Activated T-cell treated with anti-CD3 and anti-CD28 coated beads, Interleukin-2, amount 50 U/mL, for 48 hours (primary cell): ENCODE data around the gene PRKG1.
"Not testable (repeated sequence)": the region's sequence is repeated elsewhere in the genome, so short reads cannot be mapped to it uniquely, and the experiment has no call there.

ENCODE experiments used
- DNase-seq, 2 experiments: peaks; one replicate each; pipeline ENCODE4 v3.0.0-alpha.2; 2020

Gene PRKG1

GRCh38 chr10:52194716-52195115 is 1120.4 kb downstream of the PRKG1 start:
- no peak for DNase-seq

DNA sequence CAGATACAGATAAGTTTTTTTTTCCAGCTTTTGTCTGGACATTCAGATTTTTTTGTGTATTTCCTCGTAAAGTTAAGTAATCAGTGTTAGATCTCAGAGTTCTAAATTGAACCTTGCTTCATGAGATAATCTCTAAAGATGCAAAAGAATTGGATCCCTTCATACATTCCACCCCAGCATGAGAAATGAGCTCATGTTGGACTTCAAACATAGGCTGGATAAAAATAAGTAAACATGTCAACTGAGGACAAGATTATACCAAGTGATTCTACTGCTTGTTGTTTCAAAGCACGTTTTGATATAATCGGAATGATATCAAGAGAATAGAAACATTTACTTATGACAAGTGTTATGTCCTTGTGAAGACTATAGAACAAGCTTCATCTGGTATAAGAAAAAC is 1122.8 kb downstream of the PRKG1 start:
- no peak for DNase-seq

DNA sequence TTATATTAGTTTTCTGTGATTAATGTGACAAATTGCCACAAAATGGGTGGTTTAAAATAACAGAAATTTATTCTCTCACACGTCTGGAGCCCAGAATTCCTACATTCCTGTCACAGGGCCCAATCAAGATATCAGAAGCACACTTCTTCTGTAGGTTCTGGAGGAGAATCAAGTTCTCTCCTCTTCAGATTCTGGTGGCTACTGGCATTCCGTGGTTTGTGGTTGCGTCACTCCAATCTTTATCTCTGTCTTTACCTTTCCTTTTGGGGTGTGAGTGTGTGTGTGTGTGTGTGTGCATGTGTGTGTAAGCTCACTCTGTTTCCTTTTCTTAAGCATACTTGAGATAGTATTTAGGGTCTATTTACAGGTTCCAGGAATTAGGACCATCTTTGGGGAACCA is 1124.3 kb downstream of the PRKG1 start:
- DNase-seq, result no peak

DNA sequence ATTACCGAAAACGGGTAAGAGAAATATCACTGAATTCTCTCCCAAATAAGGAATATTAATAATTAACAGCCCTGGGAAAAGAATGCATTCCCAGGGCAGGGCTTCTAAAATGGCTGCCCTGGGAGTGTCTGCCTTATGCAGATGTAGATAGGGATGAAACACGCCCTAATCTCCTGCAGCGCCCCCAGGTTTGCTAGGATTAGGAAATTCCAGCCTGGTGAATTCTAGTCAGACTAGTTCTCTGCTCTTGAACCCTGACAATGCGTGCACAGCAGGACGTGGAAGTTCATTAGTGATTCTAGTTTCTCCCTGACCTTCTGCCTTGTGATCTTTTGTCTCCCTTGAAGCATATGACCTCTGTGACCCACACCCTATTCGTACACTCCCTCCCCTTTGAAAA is 1130.6 kb downstream of the PRKG1 start:
- DNase-seq, result not testable (repeated sequence)

DNA sequence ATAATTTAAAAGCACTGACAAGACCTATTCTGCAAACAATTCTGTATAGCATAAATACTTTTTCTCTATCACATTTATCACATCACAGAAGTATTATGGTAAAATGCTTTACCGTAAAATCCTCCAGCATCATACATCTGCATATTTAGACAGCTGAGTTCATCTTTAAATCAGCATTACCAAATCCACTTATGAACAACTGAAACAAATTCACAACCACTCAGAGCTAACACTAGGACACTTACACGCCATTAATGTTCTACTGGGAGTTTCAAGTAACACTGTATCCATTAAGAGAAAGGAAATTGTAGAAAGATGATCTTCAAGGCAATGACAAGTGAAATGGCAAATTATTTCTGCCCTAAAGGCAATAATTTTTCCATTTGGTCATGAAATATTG is 1134.1 kb downstream of the PRKG1 start:
- DNase-seq, result no peak

GRCh38 chr10:52210161-52210560 is 1135.9 kb downstream of the PRKG1 start:
- no peak for DNase-seq

- no peak for DNase-seq
Observed at GRCh38 chr10:52212062-52212461, 1137.8 kb downstream of the PRKG1 start.

GRCh38 chr10:52212802-52213201 is 1138.5 kb downstream of the PRKG1 start:
- no peak for DNase-seq

DNA sequence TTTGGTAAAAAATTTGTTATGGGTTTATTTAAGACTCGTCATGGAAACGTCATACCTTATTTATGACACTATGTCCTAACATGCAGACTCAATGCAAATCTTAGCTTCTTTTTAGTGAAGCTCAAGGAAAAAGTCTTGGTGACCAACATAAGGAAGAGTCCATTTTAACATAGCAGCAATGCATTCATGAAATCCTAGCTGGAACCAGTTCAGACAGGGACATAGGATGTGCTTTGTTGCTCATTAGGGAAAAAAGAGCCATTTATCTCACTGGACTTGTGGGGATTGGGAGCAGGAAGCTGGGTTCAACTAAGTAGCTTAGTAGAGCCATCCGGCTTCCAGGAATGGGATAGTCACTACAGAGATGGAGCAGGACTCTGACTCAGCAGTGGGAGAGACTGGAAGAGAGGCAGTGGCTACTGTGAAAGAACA is 1139.0 kb downstream of the PRKG1 start:
- no peak for DNase-seq

GRCh38 chr10:52215745-52216361 is 1141.6 kb downstream of the PRKG1 start:
- DNase-seq, result peak; percentile 19 to 20

GRCh38 chr10:52216852-52217251 is 1142.6 kb downstream of the PRKG1 start:
- no peak for DNase-seq

GRCh38 chr10:52217531-52217930 is 1143.2 kb downstream of the PRKG1 start:
- no peak for DNase-seq

GRCh38 chr10:52220947-52221346 is 1146.7 kb downstream of the PRKG1 start:
- no peak for DNase-seq

GRCh38 chr10:52221923-52222322 is 1147.6 kb downstream of the PRKG1 start:
- no peak for DNase-seq

- DNase-seq, result no peak
Observed at GRCh38 chr10:52226197-52226847, 1152.0 kb downstream of the PRKG1 start.

DNA sequence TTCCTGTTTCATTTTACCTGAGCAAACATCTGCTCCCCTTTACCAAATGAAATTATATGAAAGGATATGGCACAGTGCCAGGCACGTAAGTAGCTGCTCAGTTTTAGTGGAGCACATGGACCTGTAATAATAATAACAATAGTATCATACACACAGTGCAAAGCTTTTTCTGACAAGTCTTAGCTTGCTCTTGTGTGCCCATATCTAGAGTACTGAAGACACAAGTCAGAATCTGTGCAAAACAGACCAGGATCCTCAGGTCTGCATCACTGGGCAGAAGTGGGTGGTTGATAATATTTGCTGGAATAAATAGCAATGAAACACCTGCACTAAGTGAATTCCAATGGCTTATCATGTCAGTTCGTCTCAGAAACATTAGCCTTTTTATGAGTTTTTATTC is 1154.3 kb downstream of the PRKG1 start:
- DNase-seq, result no peak

DNA sequence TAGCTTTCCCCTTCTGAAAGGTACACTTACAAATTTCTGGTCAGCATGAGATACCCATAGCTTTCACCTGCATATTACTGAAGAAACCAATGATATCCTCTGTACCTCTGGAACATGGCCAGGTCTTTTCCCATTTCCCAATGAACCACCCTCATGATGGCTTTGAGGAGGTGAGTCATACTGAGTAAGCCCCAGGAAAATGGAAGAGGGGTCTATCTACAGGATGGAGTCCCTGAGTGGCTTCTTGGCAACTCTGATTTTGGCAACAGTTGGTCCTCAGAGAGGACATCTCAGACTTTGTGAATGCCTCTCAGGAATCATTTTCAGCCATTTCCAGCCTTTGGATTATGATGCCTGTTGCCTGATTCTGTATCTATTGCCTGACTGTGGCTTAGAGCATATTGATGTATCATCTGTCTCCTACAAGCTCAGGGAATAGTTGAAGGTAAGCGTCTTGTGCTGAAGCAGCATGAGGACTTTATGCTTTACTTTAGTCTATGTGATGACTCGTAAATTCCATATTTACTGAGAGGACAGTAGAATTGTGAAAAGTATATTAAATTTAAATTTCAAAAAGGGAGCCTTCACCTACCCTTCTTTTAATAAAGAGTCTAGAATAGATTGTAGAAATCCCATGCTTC is 1155.1 kb downstream of the PRKG1 start:
- no peak for DNase-seq

DNA sequence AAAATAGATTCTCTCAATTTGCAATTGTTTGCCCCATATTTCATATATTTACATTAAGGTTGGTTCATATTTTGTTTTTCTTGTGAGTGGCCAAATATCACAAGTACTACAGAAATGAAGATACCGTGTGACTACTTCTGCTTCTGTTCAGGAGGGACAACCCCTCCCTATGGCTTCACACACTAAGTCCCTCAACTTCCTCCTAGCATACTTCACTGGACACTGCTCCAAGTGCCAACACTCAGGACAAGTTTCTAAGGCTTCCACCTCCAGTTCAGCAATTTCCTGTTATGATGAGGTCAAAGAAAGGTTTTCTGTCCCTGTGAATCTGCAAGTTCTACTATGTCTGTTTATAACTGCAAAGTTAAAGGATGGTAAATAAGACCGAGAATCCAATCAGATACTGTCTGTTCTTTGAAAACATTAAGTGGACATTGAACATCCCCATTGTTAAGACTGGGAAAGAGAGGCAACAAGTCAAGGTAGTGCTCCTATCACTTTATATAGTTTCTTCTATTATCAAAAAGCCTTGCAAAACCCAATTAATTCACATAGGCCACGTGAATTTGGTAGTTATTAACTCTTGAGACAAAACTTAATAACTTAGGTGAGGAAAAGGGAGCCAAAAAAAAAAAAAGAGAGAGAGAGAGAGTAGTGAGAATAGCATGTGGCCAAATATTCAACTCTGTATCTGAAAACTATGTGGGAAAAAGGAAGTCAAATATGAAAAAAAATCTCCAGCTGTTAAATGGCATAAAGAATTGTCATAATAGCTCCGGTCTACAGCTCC is 1158.5 kb downstream of the PRKG1 start:
- DNase-seq, result no peak

DNA sequence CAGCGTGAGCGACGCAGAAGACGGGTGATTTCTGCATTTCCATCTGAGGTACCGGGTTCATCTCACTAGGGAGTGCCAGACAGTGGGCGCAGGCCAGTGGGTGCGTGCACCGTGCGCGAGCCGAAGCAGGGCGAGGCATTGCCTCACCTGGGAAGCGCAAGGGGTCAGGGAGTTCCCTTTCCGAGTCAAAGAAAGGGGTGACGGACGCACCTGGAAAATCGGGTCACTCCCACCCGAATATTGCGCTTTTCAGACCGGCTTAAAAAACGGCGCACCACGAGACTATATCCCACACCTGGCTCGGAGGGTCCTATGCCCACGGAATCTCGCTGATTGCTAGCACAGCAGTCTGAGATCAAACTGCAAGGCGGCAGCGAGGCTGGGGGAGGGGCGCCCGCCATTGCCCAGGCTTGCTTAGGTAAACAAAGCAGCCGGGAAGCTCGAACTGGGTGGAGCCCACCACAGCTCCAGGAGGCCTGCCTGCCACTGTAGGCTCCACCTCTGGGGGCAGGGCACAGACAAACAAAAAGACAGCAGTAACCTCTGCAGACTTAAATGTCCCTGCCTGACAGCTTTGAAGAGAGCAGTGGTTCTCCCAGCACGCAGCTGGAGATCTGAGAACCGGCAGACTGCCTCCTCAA is 1159.2 kb downstream of the PRKG1 start:
- DNase-seq, result not testable (repeated sequence)

DNA sequence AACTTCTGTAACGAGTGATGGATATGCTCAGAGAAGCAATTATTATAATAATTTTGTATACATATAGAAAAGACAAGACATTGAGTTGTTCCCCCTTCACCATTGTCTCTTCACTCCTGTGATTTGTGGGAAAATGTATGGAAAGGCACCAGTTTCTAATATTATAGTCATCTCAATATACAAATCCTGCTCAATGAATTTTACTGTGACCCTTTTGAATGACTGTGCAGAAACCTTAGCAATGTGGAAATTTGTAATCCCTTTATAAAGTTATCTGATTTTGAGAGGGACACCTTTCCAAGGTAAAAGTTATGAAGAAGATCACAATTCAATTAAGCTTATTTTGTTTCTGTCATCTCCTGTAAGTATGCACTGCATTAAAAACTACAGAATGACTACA is 1165.5 kb downstream of the PRKG1 start:
- no peak for DNase-seq

- no peak for DNase-seq
Observed at GRCh38 chr10:52245547-52245946, 1171.3 kb downstream of the PRKG1 start.

GRCh38 chr10:52247929-52248328 is 1173.6 kb downstream of the PRKG1 start:
- not testable (repeated sequence) for DNase-seq

- DNase-seq, result no peak
Observed at GRCh38 chr10:52248697-52249306, 1174.5 kb downstream of the PRKG1 start.
